HepG2 (cell line): Measurements from ENCODE around the gene VPS4A. TPM values are rescaled to one million over a fixed set of nuclear protein-coding genes. Genes with fewer than 3 reads are reported as not detected.
A peak's percentile ranks its signal among the peaks of the same experiment; 100 is the strongest.

ENCODE experiments used
- MAFF ChIP-seq: IDR thresholded peaks from 2 replicates; pipeline ENCODE4 v1.6.1; 2011; ENCODE audit warnings: low read depth, low read length, improper control_type of control experiment
- RBM39 ChIP-seq: fragments of 200-400 bp; formaldehyde crosslinking; IDR thresholded peaks from one replicate; pipeline ENCODE4 v1.6.1; 2018; ENCODE audit warnings: antibody characterized with exemption, mild to moderate bottlenecking, low read depth, low read length; ENCODE audit not compliant: poor library complexity, severe bottlenecking
- SIX1 ChIP-seq: sonication (generic); formaldehyde crosslinking; IDR thresholded peaks from 2 replicates; pipeline ENCODE4 v1.4.0; 2020; ENCODE audit warnings: missing genetic modification reagents, borderline replicate concordance
- SMAD3 ChIP-seq: sonication (generic); formaldehyde crosslinking; IDR thresholded peaks from 2 replicates; pipeline ENCODE4 v1.4.0; 2020; ENCODE audit warnings: missing genetic modification reagents
- ZFP41 ChIP-seq: sonication (generic); formaldehyde crosslinking; IDR thresholded peaks from 2 replicates; pipeline ENCODE4 v1.4.0; 2020; ENCODE audit warnings: mild to moderate bottlenecking, missing genetic modification reagents, borderline replicate concordance
- ZNF383 ChIP-seq: sonication (generic); formaldehyde crosslinking; IDR thresholded peaks from 2 replicates; pipeline ENCODE4 v1.4.0; 2020; ENCODE audit warnings: missing genetic modification reagents, mild to moderate bottlenecking, borderline replicate concordance
- ZNF672 ChIP-seq: sonication (generic); formaldehyde crosslinking; IDR thresholded peaks from 2 replicates; pipeline ENCODE4 v1.8.1; 2022; ENCODE audit warnings: missing genetic modification reagents
- polyA plus RNA-seq, 8 experiments: library from polyadenylated mRNA; depleted of rRNA in 3 of 8; stranded (reverse) in 7 of 8; unstranded in 1 of 8; fragments of >200 nt; fragmentation: Illumina TruSeq in 4 of 8; extraction: Trizol in 4 of 8; gene quantifications; 2 replicates each; pipeline versions ENCODE4 v1.2.1 to v1.2.3, GENCODE V29; 2011 to 2016; ENCODE audit warnings: low read depth in 4 of 8, missing spikeins in 1 of 8, mixed read lengths in 1 of 8; ENCODE audit not compliant: insufficient read depth in 1 of 8
- total RNA-seq, 5 experiments: library from RNA; depleted of rRNA; stranded (reverse); fragments of >200 nt; fragmentation: Illumina TruSeq; extraction: Trizol; gene quantifications; 2 replicates each; pipeline ENCODE4 v1.2.3, GENCODE V29; 2016; ENCODE audit warnings: low read depth in 1 of 5
- TF ChIP-seq, protein P1 (sequence below): sonication (generic); formaldehyde crosslinking; IDR thresholded peaks from 2 replicates; pipeline ENCODE4 v1.4.0; 2020; ENCODE audit warnings: missing genetic modification reagents
- TF ChIP-seq, protein P2 (sequence below): sonication (generic); formaldehyde crosslinking; IDR thresholded peaks from 2 replicates; pipeline ENCODE4 v1.4.0; 2020; ENCODE audit warnings: mild to moderate bottlenecking, missing genetic modification reagents
- TF ChIP-seq, protein P3 (sequence below): sonication (generic); formaldehyde crosslinking; IDR thresholded peaks from 2 replicates; pipeline ENCODE4 v1.8.1; 2023; ENCODE audit warnings: mild to moderate bottlenecking, missing genetic modification reagents
- TF ChIP-seq, protein P4 (sequence below): IDR thresholded peaks from 2 replicates; pipeline ENCODE4 v1.6.1; 2016; ENCODE audit warnings: low read depth, borderline replicate concordance

Gene VPS4A
- total and polyA plus RNA-seq, 2 of the 13 experiments (the other 11 are each of a cell fraction or from before 2014, with no cell fraction given), result 13.2 to 27.9 TPM

DNA sequence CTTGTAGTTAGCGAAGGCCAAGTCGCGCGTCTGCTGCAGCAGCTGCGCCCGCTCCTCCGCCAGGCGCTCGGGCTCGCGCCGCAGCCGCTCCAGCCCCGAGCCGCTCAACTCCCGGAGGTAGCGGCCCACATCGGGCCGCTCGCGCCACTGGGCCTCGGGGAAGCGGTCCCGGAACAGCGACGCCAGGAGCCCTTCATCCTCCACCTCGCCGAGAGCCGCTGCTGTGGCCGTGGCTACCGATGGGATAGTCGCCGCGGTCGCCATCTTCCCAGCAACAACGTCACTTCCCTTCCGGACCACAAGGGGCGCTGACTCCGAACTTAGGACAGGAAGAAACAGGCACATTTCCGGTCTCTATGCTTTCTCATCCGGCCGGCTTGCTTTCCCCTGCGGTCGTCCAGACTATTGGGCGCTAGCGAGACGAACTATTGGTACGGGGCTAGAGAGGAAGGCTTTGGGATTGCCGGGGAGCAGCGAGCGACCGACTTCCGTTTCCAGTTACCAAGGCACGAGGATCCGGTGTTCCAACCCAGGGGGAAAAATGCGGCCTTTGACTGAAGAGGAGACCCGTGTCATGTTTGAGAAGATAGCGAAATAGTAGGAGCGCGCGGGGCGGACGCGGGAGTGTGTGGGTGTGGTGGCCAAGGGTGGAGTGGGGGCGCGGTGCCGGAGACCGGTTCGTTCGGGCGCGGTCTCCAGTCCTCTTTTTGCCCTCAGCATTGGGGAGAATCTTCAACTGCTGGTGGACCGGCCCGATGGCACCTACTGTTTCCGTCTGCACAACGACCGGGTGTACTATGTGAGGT is 28.3 kb downstream of the VPS4A start, which contains the start of the genes COG8 and NIP7 (continued):
- TF ChIP-seq, protein P1, sequence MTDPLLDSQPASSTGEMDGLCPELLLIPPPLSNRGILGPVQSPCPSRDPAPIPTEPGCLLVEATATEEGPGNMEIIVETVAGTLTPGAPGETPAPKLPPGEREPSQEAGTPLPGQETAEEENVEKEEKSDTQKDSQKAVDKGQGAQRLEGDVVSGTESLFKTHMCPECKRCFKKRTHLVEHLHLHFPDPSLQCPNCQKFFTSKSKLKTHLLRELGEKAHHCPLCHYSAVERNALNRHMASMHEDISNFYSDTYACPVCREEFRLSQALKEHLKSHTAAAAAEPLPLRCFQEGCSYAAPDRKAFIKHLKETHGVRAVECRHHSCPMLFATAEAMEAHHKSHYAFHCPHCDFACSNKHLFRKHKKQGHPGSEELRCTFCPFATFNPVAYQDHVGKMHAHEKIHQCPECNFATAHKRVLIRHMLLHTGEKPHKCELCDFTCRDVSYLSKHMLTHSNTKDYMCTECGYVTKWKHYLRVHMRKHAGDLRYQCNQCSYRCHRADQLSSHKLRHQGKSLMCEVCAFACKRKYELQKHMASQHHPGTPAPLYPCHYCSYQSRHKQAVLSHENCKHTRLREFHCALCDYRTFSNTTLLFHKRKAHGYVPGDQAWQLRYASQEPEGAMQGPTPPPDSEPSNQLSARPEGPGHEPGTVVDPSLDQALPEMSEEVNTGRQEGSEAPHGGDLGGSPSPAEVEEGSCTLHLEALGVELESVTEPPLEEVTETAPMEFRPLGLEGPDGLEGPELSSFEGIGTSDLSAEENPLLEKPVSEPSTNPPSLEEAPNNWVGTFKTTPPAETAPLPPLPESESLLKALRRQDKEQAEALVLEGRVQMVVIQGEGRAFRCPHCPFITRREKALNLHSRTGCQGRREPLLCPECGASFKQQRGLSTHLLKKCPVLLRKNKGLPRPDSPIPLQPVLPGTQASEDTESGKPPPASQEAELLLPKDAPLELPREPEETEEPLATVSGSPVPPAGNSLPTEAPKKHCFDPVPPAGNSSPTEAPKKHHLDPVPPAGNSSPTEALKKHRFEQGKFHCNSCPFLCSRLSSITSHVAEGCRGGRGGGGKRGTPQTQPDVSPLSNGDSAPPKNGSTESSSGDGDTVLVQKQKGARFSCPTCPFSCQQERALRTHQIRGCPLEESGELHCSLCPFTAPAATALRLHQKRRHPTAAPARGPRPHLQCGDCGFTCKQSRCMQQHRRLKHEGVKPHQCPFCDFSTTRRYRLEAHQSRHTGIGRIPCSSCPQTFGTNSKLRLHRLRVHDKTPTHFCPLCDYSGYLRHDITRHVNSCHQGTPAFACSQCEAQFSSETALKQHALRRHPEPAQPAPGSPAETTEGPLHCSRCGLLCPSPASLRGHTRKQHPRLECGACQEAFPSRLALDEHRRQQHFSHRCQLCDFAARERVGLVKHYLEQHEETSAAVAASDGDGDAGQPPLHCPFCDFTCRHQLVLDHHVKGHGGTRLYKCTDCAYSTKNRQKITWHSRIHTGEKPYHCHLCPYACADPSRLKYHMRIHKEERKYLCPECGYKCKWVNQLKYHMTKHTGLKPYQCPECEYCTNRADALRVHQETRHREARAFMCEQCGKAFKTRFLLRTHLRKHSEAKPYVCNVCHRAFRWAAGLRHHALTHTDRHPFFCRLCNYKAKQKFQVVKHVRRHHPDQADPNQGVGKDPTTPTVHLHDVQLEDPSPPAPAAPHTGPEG (CRISPR knock-in tag), result peak; percentile 92
- TF ChIP-seq MAFF (peak; percentile 15; the same call in 1 of the 2 replicates), ZNF672 (CRISPR knock-in tag) (0 out of 2 replicates have a peak, but pooled peaks have one; percentile 31), SMAD3 (CRISPR knock-in tag) (peak; percentile 92; the same call in 1 of the 2 replicates), SIX1 (no peak), ZNF383 (CRISPR knock-in tag) (peak; percentile 32; the same call in 1 of the 2 replicates), ZFP41 (CRISPR knock-in tag) (peak; percentile 55; the same call in 1 of the 2 replicates), RBM39 (peak; percentile 85)
- TF ChIP-seq, protein P2, sequence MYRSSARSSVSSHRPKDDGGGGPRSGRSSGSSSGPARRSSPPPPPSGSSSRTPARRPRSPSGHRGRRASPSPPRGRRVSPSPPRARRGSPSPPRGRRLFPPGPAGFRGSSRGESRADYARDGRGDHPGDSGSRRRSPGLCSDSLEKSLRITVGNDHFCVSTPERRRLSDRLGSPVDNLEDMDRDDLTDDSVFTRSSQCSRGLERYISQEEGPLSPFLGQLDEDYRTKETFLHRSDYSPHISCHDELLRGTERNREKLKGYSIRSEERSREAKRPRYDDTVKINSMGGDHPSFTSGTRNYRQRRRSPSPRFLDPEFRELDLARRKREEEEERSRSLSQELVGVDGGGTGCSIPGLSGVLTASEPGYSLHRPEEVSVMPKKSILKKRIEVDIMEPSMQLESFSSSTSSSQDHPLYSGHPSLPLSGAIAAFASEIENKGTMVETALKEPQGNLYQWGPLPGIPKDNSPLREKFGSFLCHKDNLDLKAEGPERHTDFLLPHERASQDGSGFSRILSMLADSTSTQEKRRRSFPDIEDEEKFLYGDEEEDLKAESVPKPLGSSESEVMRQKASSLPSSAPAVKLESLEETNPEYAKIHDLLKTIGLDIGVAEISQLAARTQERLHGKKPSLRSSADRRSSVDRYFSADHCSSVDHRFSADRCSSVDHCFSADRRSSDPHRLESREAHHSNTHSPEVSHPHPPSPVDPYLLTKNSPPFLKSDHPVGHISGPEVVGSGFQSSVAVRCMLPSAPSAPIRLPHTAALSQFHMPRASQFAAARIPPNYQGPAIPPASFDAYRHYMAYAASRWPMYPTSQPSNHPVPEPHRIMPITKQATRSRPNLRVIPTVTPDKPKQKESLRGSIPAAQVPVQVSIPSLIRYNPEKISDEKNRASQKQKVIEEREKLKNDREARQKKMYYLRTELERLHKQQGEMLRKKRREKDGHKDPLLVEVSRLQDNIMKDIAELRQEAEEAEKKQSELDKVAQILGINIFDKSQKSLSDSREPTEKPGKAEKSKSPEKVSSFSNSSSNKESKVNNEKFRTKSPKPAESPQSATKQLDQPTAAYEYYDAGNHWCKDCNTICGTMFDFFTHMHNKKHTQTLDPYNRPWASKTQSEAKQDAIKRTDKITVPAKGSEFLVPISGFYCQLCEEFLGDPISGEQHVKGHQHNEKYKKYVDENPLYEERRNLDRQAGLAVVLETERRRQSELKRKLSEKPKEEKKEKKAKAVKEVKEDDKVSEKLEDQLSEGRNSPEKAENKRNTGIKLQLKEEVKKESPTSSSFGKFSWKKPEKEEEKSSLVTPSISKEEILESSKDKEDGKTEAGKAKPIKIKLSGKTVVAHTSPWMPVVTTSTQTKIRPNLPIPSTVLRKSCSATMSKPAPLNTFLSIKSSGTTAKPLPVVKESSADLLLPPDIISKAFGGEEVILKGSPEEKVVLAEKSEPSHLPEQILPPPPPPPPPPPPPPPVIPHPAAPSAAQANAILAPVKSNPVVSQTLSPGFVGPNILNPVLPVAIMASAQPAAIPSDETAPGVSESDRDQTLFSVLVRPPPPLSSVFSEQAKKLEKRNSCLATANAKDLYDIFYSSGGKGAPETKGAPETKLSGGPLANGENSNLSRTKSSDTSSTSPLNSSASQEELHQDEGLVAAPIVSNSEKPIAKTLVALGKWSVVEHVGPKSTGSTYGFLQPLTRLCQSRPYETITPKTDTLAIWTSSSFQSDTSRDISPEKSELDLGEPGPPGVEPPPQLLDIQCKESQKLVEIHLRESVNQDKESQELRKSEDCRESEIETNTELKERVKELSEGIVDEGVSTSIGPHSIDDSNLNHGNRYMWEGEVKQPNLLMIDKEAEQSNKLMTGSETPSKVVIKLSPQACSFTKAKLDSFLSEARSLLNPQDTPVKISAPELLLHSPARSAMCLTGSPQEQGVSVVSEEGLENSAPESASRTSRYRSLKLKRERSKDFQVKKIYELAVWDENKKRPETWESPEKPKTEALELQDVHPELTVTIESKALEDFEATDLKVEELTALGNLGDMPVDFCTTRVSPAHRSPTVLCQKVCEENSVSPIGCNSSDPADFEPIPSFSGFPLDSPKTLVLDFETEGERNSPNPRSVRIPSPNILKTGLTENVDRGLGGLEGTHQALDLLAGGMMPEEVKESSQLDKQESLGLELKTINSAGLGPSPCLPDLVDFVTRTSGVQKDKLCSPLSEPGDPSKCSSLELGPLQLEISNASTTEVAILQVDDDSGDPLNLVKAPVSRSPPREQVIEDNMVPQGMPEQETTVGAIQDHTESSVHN, result 0 out of 2 replicates have a peak, but pooled peaks have one; percentile 36
- TF ChIP-seq, protein P3, sequence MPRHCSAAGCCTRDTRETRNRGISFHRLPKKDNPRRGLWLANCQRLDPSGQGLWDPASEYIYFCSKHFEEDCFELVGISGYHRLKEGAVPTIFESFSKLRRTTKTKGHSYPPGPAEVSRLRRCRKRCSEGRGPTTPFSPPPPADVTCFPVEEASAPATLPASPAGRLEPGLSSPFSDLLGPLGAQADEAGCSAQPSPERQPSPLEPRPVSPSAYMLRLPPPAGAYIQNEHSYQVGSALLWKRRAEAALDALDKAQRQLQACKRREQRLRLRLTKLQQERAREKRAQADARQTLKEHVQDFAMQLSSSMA (CRISPR knock-in tag), result peak; percentile 90; the same call in 1 of the 2 replicates
- TF ChIP-seq, protein P4, sequence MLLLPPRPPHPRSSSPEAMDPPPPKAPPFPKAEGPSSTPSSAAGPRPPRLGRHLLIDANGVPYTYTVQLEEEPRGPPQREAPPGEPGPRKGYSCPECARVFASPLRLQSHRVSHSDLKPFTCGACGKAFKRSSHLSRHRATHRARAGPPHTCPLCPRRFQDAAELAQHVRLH (CRISPR knock-in tag), result peak; percentile 79
